Measurements from ENCODE around the gene ATP9A.

GRCh38 chr20:51698252-51698651, 69.9 kb downstream of the ATP9A start:
- TF ChIP-seq, protein P1, sequence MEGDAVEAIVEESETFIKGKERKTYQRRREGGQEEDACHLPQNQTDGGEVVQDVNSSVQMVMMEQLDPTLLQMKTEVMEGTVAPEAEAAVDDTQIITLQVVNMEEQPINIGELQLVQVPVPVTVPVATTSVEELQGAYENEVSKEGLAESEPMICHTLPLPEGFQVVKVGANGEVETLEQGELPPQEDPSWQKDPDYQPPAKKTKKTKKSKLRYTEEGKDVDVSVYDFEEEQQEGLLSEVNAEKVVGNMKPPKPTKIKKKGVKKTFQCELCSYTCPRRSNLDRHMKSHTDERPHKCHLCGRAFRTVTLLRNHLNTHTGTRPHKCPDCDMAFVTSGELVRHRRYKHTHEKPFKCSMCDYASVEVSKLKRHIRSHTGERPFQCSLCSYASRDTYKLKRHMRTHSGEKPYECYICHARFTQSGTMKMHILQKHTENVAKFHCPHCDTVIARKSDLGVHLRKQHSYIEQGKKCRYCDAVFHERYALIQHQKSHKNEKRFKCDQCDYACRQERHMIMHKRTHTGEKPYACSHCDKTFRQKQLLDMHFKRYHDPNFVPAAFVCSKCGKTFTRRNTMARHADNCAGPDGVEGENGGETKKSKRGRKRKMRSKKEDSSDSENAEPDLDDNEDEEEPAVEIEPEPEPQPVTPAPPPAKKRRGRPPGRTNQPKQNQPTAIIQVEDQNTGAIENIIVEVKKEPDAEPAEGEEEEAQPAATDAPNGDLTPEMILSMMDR (IDR thresholded peaks at IDR 0.05) = no peak
- no peak for TF ChIP-seq POLR2A (IDR thresholded peaks at IDR 0.05)

Data from testis (tissue), 2 donors.